Activated naive CD4-positive, alpha-beta T cell treated with anti-CD3 and anti-CD28 coated beads, Interleukin-2, amount 50 U/mL, for 16 hours (primary cell): ENCODE measurements around the gene NARF.
"Not testable (repeated sequence)": the region's sequence is repeated elsewhere in the genome, so short reads cannot be mapped to it uniquely, and the experiment has no call there.

Experiments used
- DNase-seq: peaks from one replicate; pipeline ENCODE4 v3.0.0-alpha.2; 2020

The NARF gene

DNA sequence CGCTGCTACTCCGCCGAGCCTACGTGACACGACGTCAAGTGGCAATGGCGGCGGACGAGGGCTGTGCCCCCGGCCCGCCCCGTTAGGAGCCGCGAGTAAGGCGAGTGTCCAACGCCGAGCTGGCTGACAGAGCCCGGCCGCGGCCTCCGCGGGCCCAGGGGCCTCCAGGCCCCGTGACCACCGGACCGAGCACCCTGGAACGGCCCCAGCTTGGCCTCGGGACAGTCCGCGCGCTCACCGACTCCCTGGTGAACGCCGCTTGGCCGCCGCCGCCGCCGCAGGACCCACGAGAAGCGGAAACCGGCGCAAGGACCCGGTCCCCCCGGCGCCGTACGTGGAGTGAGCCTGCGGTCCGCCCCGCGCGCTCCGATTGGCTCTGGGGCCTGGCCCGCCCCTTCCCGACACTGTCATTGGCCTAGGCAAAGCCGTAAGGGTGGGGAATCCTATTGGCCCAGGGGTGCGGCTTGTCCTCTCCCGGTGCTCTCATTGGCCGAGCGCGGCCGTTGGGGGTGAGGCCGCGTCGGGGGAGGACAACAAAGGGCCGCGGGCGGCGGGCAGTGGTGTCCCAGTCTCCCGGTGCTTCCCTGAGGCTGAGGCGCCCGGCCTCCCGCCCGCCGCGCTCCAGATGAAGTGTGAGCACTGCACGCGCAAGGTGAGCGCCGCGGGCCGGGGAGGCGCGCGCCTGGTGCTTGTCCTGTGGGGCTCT is at the start of gene NARF:
Gene NARF, plus strand, starts transcription at position 563 of the 706 bp plus-strand sequence. Its CDS starts 63 bp downstream, at position 626.
- DNase-seq = peak; percentile 97

DNA sequence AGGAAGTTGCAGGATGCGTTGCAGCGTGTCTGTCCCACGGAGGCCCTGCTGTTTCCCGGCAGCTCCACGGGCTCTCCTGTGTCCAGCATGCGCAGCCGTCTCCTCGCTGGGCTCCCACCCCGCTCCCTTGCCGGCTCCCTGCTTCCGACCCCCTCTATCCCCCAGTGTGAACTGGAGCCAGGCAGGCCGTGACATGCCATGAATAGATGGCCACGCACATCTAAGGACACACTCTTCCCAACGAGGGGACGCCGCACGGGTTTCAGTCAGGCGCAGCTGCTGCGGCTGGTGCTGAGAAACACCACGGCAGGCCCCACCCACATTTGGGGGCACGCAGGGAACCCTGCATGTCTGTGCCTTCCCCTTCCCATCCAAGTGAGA is 49.6 kb upstream of the NARF start:
- DNase-seq = no peak

DNA sequence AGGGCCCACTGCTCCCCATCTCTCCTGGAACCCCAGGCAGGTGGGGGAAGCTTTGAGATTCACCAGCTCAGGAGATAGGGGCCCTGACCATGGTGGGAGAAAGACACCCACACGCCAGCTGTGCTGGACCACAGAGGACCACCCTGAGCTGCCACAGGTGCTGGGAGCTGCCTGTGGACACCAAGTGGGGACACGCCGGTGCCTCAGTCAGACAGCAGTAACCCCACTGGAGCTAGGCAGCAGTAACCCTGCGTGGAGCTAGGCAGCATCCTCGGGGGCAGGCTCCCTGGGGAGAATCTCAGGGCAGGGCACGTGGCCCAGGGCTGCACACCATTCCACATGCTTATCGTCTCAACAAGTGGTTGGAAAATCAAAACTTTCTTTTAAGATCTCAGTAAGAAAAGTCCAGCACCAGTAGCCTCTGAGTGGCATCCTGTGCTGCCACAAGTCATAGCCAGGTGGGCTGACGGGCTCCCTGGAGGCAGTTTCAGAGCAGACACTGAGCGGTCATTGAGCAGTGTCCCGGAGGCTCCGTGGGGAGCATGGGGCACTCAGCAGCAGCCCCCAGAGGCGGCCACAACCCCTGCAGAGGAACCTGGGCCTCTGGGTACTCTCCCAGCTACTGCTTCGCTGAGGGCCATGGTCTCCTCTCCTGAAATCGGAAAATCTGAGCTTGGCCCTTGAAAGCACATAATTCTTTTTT is 48.4 kb upstream of the NARF start:
- DNase-seq = no peak

DNA sequence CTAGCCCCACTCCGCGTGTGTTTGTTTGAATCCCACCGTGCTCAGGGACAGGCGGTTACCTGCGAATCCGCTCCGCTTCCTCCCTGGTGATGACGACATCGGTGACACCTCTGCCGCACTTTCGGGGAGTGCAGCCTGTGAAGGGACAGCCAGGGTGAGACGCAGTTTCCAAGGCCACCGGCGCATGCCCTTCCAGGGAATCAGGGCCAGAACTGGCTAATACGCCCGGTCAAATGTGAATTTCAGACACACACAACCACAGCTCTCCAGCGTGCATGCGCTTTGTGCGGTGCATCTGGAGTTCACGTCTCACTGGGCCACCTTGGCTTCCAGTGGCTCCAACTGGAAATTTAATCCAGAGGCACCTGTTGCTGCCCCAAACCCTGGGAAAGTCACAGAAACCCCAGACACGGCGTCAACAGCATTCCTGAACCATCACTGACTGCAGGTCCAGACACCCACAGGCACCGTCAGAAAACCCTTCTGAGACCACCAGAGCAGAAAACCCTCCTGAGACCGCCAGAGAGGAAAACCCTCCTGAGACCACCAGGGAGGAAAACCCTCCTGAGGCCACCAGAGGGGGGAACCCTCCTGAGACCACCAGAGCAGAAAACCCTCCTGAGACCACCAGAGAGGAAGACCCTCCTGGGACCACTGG is 47.0 kb upstream of the NARF start:
- no peak for DNase-seq

DNA sequence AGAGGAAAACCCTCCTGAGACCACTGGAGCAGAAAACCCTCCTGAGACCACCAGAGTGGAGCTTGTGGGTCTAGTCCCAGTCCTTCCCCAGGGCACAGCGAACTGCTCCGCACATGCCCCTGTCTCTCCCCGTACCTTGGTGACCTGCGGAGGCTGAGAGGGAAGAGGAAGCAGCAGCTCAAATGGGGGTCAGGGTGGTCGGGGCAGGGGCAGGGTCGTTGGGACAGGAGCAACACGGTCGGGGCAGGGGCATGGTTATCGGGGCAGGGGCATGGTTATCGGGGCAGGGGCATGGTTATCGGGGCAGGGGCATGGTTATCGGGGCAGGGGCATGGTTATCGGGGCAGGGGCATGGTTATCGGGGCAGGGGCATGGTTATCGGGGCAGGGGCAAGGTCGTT is 46.5 kb upstream of the NARF start:
- not testable (repeated sequence) for DNase-seq

DNA sequence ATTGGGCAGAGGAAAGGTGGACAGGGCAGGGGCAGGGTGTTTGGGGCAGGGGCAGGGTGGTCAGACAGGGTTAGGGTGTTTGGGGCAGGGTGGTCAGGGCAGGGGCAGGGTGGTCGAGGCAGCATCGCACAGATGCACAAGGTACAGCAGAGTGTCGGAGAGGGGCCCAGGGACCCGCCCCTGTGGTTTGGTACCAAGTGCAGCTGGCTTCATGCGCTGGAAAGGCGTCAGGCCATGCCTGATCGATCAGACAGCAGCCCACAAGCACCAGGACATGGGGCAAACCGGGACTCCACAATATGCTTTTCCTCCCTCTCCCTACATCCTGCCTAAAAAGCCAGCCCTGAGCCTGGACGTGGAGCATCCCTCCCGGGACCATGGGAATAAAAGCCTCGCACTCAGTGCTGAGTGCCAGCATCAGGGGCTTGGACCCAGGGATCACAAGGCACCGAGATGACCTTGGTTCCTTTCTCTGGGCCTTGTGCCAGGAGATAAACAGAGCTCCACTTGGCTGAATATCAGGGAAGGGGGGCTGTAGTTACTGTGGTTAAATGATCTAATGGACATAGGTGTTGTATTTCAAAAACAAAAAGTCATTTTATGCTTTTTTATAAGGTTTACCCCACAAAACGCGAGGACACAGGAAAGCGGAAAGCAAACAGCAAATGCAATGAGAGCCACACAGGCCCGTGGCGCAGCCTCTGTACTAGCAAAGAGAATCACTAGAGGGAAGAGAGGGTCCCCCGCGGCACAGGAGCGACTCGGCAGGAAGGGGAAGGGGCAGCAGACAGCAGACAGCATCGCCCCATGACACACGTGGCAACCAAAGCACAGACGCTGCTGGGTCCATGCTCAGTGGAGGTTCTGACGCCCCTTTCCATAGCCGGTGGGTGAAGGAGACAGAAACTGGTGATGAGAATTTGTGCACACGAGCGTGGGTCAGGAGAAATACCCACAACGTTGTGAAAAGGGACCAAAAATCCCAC is 45.7 kb upstream of the NARF start:
- DNase-seq = no peak

DNA sequence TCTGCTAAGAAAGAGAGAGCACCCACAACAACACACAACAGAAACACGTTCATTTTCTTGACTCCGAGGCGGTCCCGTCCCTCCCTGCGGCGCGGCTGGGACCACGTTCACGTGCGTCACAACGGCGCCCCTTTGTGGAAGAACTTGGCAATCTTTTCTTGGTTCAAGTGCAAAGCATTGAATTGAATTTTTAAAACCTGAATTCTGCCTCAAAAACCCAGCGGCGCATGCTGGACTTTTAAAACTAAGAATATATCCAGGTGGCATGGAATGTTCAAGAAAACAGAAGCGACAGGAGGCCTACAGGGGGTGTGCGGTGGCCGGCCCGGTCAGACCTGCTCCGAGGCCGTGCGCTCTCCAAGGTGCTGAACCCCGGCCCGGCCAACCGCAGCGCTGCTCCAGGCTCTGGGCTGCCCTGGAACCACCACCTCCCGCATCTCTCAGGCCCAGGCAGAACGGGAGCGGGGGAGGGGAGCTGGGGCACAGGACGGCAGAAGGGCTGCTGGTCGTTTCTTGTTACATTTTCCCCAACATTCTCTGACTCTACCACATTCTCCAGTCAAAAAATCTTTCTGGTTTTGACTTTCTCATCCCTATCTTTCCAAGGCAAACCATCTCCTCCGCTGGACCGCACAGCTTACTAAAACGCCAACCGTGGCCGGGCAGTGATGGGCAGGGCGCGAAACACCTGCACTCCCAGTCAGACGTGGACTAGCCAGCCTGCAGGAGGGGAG is 43.8 kb upstream of the NARF start:
- DNase-seq = peak; percentile 79

DNA sequence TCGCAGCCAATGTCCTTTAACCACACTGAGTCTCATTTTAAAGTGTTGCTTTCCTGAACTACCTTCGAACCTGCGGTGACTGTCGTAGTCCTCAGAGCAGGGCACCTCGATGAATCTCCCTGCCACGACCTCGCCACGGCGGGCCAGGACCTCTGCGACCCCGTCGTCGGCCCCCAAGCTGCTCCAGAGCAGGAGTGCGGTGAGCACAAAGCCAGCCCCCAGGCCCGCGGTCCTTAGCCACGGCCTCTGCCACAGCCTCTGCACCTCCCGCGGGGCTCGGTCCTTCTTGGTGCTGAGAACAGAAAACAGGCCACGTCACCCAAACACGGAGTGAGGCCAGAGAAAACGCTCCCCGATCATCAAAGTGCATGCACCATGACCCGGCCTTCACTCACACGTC is 43.2 kb upstream of the NARF start:
- no peak for DNase-seq

DNA sequence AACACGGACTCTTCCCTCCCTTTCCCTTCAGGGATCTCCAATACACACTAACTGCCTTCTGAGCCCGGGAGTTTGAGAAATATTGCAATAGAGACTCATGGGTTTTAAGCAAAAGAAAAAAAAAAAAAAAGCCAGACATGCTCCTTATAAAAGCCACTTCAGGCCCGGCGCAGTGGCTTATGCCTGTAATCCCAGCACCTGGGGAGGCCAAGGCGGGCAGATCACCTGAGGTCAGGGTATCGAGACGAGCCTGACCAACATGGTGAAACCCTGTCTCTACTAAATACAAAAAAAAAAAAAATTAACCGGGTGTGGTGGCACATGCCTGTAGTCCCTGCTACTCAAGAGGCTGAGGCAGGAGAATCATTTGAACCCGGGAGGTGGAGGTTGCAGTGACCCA is 42.8 kb upstream of the NARF start:
- DNase-seq = no peak

DNA sequence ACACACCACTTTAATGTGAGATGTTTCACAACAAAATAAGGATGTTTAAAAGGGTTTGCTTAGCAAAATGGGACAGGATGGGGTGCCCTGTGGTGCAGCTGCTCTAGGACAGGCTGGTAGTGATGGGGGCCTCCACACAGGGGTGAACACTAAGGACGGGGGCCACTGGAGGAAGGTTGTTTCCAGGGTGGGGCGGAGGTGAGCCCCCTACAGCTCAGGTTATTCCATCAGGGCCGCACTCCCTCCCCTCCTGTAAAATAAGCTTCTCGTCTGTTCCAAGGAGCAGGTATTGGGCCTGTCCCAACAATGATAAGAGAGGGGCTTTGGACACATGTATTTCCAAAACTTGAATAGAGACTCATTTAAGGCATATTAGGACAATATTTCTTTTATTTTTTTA is 42.3 kb upstream of the NARF start:
- DNase-seq = no peak

DNA sequence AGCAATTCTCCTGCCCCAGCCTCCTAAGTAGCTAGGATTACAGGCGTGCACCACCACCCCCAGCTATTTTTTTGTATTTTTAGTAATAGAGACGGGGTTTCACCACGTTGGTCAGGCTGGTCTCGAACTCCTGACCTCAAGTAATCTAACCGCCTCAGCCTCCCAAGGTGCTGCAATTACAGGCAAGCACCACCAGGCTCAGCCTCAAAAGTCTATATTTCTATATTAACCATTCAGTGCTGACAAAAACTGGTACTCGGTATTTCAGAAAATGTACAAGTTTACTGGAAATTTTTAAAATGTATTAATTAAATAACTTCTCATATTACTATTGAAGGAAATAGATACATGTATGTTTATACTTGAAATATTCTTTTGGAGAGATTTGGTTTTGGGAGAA is 41.8 kb upstream of the NARF start:
- DNase-seq = no peak

DNA sequence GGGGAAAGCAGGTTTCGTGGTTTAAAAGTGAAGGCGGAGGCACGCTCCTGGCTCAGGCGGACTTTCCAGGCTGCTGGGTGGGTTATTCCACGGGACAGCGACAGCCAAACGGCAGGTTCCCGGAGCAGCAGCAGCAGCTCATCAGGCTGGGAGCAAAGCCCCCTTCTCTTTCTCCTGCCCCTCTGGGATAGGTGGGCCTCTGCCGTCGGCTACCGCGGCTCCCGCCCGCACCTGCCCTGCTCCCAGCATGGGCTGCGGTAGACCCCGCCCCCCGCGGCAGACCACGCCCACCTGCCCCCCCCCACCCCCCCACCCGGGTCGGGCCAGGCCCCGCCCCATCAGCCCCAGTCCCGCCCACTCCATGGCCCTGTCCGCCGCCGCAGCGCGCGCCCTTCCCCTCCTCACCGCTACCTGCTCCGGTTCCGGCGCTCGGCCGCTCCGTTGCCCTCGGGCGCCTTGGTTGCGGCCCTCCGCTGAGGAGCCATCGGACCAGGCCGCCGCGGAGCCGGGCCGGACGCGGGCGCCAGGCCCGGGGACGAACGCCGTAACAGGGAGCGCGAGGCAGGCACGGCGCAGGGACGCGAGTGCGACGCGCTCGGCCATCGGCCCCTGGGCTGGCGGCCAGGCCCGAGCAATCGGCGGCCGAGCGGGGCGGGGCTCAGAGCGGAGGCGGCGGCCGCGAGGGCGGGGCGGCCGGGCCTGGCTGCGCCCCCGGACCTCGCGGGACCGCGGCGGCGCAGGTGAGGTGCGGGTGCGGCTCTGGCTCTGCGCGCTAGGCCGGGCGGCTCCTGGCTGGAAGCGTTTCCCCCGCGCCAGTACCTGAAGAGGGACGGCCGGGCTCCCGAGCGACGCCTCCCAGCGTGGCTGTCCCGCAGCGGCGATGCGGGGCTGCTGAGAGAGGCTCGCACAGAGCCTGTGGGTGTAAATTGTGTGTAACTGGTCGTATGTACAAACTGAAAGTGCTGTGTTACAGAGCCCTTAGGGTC is 40.2 kb upstream of the NARF start, which contains the start of the genes HEXD and OGFOD3:
Gene HEXD, plus strand, starts transcription at position 347 of the 986 bp plus-strand sequence. CDS start 1,453 bp downstream, outside the sequence.
Gene OGFOD3, minus strand, starts transcription at position 586 of the 986 bp plus-strand sequence. Its CDS starts 101 bp downstream, at position 485.
- peak; percentile 87 for DNase-seq

DNA sequence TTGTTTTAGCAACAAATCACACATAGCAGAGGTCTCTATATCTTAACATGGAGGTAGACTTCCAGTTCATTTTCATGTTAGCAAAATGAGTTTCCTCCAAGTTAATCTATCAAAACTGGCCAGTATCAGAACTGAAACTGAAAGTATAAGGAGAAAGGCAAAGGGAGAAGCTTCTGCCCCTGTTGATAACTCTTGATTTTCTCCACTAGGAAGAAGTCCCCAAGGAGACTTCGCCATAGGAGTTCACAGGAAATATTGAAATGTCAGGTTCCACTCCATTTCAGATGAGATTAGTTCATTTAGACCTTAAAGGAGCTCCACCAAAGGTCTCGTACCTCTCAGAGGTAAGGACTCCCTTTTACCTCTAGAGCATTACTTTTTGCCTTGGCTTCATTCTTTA is 39.0 kb upstream of the NARF start:
- no peak for DNase-seq

DNA sequence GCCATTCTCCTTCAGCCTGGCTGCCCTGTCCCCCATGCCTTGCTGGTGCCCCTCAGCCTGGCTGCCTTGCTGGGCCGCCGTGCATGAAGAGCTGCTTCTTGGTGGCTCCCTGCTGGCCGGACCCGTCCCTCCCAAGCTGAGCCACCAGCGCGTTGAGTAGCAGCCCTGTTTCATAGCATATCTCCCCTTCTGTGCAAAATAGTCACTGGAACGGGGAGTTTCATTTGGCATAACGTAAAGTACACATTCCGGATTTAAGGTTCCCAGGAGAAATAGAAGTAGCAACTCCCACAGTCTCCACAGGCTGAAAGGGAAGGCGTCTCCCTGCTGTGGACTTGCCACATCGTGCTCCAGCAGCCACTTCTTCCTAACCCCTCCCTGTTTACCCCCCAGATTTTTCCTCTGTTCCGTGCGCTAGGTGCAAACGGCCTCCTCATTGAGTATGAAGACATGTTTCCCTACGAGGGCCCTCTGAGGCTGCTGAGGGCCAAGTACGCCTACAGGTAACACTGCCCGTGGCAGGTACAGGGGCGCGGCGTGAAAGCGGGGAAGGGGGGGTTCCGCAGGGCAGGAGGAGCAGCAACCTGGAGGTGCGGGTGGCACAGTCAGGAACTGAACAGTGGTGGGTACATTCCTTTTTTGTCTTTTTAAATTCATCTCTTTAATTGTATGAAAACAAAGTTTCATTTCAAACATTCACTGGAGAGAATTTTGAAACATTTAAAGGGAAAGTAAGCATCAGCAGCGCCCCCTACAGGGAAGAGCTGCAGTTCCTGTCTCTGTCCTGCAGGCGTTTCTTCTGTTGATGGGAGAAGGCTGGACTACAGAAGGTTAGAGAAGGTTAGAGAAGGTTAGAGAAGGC is 34.3 kb upstream of the NARF start:
- DNase-seq = peak; percentile 61

DNA sequence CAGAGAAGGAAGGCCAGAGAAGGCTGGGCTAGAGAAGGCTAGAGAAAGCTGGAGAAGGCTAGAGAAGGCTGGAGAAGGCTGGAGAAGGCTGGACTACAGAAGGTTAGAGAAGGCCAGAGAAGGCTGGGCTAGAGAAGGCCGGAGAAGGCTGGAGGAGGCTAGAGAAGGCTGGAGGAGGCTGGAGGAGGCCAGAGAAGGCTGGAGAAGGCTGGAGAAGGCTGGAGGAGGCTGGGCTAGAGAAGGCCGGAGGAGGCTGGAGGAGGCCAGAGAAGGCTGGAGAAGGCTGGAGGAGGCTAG is 33.7 kb upstream of the NARF start:
- DNase-seq = no peak

DNA sequence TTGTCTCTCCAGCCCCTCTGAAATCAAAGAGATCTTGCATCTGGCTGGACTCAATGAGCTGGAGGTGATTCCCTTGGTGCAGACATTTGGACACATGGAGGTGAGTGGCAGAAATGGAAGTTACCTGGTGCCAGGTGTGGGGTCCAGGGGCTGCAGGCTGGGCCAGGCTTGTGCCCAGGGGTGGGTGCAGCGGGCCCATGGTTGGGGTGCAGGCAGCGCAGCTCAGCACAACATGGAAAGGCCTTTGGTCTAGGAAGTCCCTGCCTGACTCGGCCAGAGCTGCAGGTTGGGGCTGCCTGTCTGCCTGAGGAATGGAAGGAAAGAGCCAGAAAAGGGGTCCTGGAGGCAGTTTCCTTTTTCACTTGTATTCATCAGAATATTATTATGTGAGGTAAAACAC is 30.0 kb upstream of the NARF start:
- no peak for DNase-seq

DNA sequence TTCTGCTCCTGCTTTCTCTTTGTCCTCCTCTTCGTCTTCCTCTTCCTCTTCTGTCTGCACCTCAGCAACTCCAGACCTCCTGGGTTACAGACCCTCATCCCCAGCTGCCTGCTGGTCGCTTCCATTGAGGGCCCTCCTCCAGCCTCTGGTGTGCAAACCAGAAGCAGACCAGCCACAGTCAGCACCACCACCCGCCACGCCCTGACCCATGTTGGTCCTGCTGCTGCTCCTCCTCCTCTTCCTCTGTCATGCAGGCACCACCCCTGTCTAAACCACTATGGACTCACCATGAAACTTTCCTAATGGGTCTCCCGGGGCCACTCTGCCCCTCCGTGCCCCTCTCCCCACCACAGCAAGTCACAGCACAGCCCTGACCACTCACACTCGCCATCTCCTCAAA is 28.7 kb upstream of the NARF start:
- DNase-seq = no peak

DNA sequence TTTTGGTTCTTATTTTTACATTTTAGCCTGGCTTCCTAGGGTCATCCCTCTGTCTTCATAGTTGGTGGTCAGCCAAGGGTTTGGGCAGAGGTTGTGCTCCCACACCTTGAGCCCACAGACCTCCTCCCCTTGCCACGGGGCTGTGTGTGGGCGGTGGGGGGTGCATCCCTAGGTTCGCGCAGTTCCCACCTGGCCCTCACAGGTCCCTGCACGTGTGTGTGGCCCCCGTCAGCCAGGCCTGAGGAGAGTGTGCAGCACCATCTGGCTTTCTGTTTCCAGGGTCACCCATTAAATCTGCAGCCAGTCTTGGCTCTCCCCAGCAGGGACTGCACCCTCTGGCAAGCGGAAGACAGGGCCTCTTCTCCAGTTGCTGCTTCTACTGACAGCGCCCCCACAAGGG is 26.5 kb upstream of the NARF start:
- DNase-seq = no peak

DNA sequence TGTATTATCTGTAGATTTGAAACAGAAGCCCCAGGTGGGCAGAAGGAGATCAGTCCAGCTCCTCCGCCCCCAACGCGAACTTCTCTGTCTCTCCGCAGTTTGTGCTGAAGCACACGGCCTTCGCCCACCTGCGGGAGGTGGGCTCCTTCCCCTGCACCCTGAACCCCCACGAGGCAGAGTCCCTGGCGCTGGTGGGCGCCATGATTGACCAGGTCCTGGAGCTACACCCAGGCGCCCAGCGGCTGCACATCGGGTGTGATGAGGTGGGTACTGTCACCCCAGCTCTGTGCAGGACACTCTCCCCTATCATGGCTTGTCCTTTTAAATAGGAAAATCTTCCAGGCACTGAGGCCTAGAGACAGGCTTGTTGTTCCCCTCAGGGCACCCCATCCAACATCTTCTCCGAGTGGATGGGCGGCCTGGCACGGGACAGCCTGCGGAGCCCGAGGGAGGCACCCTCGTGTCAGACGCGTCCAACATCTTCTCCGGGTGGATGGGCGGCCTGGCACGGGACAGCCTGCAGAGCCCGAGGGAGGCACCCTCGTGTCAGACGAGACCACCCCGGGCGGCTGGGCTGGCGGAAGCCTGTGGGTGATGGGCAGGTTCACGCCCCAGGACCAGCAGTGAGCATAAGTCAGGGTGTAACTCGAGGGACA is 24.9 kb upstream of the NARF start:
- DNase-seq = no peak
